GM13977 (cell line): ENCODE results near the gene HOXD11.

Experiments used
- DNase-seq: peaks from one replicate; pipeline ENCODE4 v3.0.0; 2012; ENCODE audit warnings: low spot score
- in situ Hi-C: fragments of 300-500 bp; cut with MboI; formaldehyde crosslinking; loops from one replicate; pipeline ENCODE4 v1.12.0; 2022; ENCODE audit warnings: low sequenced_read_pairs, low pct_unique_long_range_greater_than_20kb, mixed read lengths, inconsistent platforms; ENCODE audit not compliant: unreplicated experiment
- TF ChIP-seq, protein P1 (sequence below): IDR thresholded peaks from 2 replicates; pipeline ENCODE4 v1.5.1; 2012; ENCODE audit warnings: mild to moderate bottlenecking, control low read depth; ENCODE audit not compliant: insufficient read depth; ENCODE audit errors: extremely low read depth, missing control alignments

HOXD11 gene

DNA sequence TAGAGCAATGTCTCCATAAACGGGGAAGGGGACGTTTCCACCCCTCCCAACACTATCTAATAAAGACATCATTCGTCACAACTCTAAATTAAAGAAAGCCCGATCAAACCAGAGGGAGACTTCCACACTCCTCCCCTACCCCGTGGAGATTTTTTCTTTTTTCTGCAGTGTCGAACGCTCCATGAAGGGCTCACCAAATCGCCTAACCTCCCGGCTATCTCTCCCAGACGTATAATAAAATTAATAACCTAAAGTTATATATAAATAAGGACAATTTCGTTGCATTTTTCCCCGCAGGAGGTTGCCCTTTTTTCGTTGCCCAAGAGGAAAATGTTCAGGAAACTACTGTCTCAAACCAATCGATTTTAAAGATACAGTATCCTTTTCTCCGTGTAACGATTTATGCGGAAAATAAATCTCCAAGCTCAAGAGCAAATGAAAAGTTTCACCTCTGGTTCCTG lies 25.7 kb upstream of the HOXD11 start:
- in situ Hi-C loops = loop anchor here (25.0 kb wide), 2 partner anchors 394 to 1744 kb away; partner anchors contain the start of gene SP9
- peak; percentile 30 for DNase-seq
- TF ChIP-seq, protein P1, sequence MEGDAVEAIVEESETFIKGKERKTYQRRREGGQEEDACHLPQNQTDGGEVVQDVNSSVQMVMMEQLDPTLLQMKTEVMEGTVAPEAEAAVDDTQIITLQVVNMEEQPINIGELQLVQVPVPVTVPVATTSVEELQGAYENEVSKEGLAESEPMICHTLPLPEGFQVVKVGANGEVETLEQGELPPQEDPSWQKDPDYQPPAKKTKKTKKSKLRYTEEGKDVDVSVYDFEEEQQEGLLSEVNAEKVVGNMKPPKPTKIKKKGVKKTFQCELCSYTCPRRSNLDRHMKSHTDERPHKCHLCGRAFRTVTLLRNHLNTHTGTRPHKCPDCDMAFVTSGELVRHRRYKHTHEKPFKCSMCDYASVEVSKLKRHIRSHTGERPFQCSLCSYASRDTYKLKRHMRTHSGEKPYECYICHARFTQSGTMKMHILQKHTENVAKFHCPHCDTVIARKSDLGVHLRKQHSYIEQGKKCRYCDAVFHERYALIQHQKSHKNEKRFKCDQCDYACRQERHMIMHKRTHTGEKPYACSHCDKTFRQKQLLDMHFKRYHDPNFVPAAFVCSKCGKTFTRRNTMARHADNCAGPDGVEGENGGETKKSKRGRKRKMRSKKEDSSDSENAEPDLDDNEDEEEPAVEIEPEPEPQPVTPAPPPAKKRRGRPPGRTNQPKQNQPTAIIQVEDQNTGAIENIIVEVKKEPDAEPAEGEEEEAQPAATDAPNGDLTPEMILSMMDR = no peak

DNA sequence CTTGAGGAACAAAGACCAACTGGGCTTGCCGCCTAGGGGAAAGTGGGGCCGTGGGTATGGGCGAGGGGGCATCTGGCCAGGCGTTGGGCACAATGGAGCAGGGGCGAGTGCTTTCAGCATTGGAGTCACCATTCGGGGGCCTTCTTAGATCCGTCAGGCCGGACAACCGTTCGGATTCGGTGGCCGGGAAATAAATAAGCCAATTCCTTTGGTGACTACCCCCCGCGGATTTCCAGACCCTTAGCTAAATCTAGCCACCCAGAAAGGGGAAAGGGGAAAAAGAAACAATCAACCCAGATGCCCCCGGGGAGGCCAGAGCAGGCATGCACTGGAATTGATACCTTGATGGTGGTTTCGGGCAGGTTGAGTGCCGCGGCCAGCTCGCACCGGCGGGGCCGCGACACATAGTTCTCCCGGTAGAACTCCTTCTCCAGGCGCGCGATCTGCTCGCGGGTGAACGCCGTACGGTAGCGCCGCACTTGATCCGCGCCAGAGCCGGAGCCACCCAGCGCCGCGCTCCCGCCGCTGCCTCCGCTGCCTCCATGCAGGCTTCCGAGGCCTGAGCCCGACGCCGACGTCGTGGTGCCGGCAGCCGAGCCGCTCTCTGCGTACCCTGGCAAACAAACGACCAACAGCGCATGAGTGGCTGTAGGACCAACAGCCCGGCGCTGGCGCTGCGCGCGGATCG lies 25.1 kb upstream of the HOXD11 start:
- peak; percentile 41 for DNase-seq
- TF ChIP-seq, protein P1 = no peak
- in situ Hi-C loops = loop anchor here (25.0 kb wide), 2 partner anchors 395 to 1745 kb away; partner anchors contain the start of gene SP9

DNA sequence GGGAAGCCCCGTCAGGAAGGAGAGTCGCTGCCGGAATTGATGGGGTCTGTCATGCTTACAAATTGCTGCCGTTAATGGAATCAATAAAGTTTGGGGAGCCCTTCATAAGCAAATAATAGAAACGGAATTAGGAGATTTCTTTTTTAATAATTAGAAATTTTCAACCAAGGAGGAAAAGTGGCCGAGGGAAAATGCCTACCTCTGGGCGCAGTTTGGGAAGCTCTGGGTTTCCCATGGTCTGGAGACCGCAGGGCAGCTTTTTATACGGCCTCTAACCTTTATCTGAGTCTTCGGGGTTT lies 24.6 kb upstream of the HOXD11 start:
- TF ChIP-seq, protein P1 = no peak
- in situ Hi-C loops = loop anchor here (25.0 kb wide), 2 partner anchors 395 to 1745 kb away; partner anchors contain the start of gene SP9
- DNase-seq = no peak

DNA sequence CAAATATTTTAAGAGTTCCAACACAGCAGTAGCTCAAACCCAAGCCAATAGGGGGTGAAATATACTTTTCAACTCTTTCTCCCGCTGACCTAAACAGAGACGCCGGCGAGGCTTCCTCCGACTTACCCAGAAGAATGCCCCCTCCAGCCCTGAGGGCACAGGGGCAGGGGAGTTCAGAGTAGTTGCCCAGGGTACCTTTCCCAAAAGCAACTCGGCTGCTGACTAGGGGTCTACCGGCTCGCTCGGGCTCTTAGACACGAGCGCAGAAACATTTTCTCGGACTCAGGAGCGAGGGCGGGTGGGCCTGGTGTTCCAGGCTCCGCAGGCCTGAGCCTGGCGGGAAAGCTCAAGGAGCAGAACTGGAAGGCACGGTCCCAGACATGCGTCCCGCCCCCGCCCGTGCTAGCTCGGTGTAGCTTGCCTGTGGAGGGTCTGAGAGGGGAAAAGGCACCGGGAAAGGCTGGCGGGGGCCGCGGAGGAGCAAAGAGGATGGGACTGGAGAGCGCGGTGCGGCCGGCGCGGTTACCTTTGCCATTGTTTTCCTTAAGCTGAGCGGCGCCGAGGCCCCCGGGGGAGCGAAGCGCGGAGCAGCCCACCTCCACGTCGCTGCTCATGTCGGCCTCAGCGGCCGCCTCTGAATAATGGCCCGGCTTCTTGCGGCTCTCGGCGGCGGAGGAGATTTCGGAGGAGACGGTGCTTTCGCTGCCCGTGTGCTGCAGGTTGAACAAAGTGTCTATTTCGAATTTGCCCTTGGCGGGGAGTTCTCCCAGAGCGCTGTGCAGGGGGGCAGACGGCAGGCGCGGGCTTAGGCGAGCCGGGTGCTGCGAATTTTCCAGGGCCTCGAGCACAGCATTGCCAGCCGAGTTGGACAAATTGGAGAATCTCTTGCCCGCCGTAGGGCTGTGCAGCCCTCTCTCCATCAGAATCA lies 24.0 kb upstream of the HOXD11 start:
- TF ChIP-seq, protein P1 = no peak
- peak; percentile 19 for DNase-seq
- in situ Hi-C loops = loop anchor here (25.0 kb wide), 2 partner anchors 396 to 1746 kb away; partner anchors contain the start of gene SP9

DNA sequence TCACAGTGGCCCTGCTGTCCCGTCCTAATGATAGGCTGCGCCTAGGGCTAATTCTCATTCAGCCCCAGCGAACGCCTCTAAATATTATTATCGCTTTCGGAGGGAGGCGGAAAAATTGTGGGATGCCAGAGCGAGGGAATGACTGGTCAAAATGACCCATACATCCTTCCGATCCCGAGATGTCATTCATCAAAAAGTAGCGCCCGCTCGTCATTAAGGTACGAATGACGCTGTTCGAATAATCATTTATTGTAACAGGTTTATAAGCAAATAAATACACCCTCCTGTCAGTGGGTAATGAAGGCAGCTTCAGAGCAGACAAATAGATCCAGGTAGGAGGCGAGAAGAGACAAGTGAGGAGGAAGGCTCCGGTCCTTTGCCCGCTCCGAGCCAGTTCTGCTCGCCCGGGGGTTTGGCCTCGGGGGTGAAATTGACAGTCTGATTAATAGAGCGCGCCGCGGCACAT lies 23.3 kb upstream of the HOXD11 start, which contains the start of gene EVX2:
EVX2 (minus strand) TSS at position 167 of the 466 bp plus-strand sequence. CDS start 186 bp downstream, outside the sequence.
- in situ Hi-C loops = loop anchor here (25.0 kb wide), 2 partner anchors 397 to 1747 kb away; partner anchors contain the start of gene SP9
- peak; percentile 27 for DNase-seq
- TF ChIP-seq, protein P1 = no peak

DNA sequence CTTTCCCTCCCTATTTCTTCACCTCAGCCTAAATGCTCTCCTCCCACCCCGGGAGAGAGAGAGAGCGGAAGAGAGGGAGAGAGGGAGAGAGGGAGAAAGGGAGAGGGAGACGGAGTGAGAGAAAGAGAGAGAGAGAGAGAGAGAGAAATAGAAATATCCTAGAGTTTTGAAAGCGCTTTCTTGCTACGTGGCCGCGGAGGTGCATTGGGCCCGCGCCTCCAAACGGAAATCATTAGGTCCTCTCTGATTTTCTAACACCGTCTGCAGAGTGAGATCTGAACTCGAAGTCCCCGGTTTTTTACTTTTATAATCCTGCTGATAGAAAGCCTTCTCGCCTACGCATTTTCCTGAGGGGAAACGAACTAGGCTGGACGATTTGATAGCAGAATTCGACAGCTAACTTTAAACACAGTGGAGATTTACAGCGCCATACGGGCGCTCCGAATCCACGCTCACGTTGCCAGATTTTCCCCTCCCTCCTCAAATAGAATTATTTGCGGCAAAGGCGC lies 22.4 kb upstream of the HOXD11 start:
- DNase-seq = peak; percentile 21
- in situ Hi-C loops = loop anchor here (25.0 kb wide), 2 partner anchors 397 to 1747 kb away; partner anchors contain the start of gene SP9
- TF ChIP-seq, protein P1 = no peak
